H9 (cell line): Measurements from ENCODE around the gene CCDC85A. TPM values are rescaled to one million over a fixed set of nuclear protein-coding genes. Genes with fewer than 3 reads are reported as not detected.

Source experiments
- DNase-seq: peaks from one replicate; pipeline ENCODE4 v3.0.0-alpha.2; 2017
- H2AFZ ChIP-seq: one replicate; pipeline ENCODE4 v1.6.1; 2013; ENCODE audit warnings: mild to moderate bottlenecking, low read length, control low read depth, moderate library complexity
- H2AK5ac ChIP-seq: 2 replicates; pipeline ENCODE4 v1.6.1; 2013; ENCODE audit warnings: low read length, control low read depth, mixed read lengths; ENCODE audit not compliant: insufficient read length
- H2BK120ac ChIP-seq: one replicate; pipeline ENCODE4 v1.6.1; 2013; ENCODE audit warnings: low read depth, mild to moderate bottlenecking, low read length, control low read depth, inconsistent platforms; ENCODE audit not compliant: poor library complexity, severe bottlenecking
- H2BK12ac ChIP-seq: 2 replicates; pipeline ENCODE4 v1.6.1; 2013; ENCODE audit warnings: low read length, control low read depth, mixed read lengths, low read depth; ENCODE audit not compliant: insufficient read length
- H2BK15ac ChIP-seq: 2 replicates; pipeline ENCODE4 v1.6.1; 2013; ENCODE audit warnings: low read depth, low read length, control low read depth
- H2BK20ac ChIP-seq: one replicate; pipeline ENCODE4 v1.6.1; 2013; ENCODE audit warnings: low read depth, mild to moderate bottlenecking, low read length, control low read depth, inconsistent platforms; ENCODE audit not compliant: poor library complexity, severe bottlenecking
- H2BK5ac ChIP-seq: 2 replicates; pipeline ENCODE4 v1.6.1; 2013; ENCODE audit warnings: low read length, control low read depth, mixed read lengths; ENCODE audit not compliant: insufficient read length
- H3K14ac ChIP-seq: 2 replicates; pipeline ENCODE4 v1.6.1; 2013; ENCODE audit warnings: low read length, control low read depth; ENCODE audit not compliant: insufficient read depth
- H3K18ac ChIP-seq: 2 replicates; pipeline ENCODE4 v1.6.1; 2013; ENCODE audit warnings: low read depth, mild to moderate bottlenecking, mixed read lengths, low read length, control low read depth; ENCODE audit not compliant: insufficient read length
- H3K23ac ChIP-seq: 2 replicates; pipeline ENCODE4 v1.6.1; 2013; ENCODE audit warnings: low read length, control low read depth, mixed read lengths, low read depth; ENCODE audit not compliant: insufficient read length
- H3K23me2 ChIP-seq: 2 replicates; pipeline ENCODE4 v1.6.1; 2013; ENCODE audit warnings: low read depth, mild to moderate bottlenecking, mixed read lengths, low read length, control low read depth; ENCODE audit not compliant: insufficient read length, poor library complexity, severe bottlenecking
- H3K27ac ChIP-seq: 2 replicates; pipeline ENCODE4 v1.5.1; 2013; ENCODE audit warnings: low read length, control low read depth, mixed read lengths, low read depth; ENCODE audit not compliant: insufficient read length
- H3K27me3 ChIP-seq: 2 replicates; pipeline ENCODE4 v1.6.1; 2013; ENCODE audit warnings: low read length, control low read depth, inconsistent platforms; ENCODE audit not compliant: insufficient read depth
- H3K4ac ChIP-seq: 2 replicates; pipeline ENCODE4 v1.6.1; 2013; ENCODE audit warnings: low read depth, mild to moderate bottlenecking, control low read depth, inconsistent platforms, low read length, moderate library complexity
- H3K4me1 ChIP-seq: 2 replicates; pipeline ENCODE4 v1.6.1; 2013; ENCODE audit warnings: low read length, control low read depth, inconsistent platforms; ENCODE audit not compliant: insufficient read depth
- H3K4me2 ChIP-seq: 2 replicates; pipeline ENCODE4 v1.6.1; 2013; ENCODE audit warnings: low read length, control low read depth, mixed read lengths; ENCODE audit not compliant: insufficient read length, insufficient read depth
- H3K56ac ChIP-seq: 2 replicates; pipeline ENCODE4 v1.6.1; 2013; ENCODE audit warnings: low read depth, mild to moderate bottlenecking, mixed read lengths, low read length, control low read depth; ENCODE audit not compliant: insufficient read length
- H3K79me1 ChIP-seq: 2 replicates; pipeline ENCODE4 v1.6.1; 2013; ENCODE audit warnings: low read depth, mild to moderate bottlenecking, moderate library complexity, low read length, control low read depth, inconsistent platforms; ENCODE audit not compliant: insufficient read depth, poor library complexity, severe bottlenecking
- H3K79me2 ChIP-seq: 2 replicates; pipeline ENCODE4 v1.6.1; 2013; ENCODE audit warnings: low read length, control low read depth, inconsistent platforms; ENCODE audit not compliant: insufficient read depth
- H3K9ac ChIP-seq: 2 replicates; pipeline ENCODE4 v1.6.1; 2013; ENCODE audit warnings: low read length, control low read depth, mixed read lengths; ENCODE audit not compliant: insufficient read length; ENCODE audit errors: extremely low read depth
- H3K9me3 ChIP-seq: one replicate; pipeline ENCODE4 v1.6.1; 2013; ENCODE audit warnings: low read depth, low read length, inconsistent platforms; ENCODE audit not compliant: control insufficient read depth
- H3T11ph ChIP-seq: one replicate; pipeline ENCODE4 v1.6.1; 2013; ENCODE audit warnings: mild to moderate bottlenecking, low read length, control low read depth, inconsistent platforms
- H4K20me1 ChIP-seq: one replicate; pipeline ENCODE4 v1.6.1; 2013; ENCODE audit not compliant: control insufficient read depth, insufficient read length, insufficient read depth
- H4K5ac ChIP-seq: 2 replicates; pipeline ENCODE4 v1.6.1; 2013; ENCODE audit warnings: low read depth, mild to moderate bottlenecking, mixed read lengths, low read length, control low read depth; ENCODE audit not compliant: insufficient read length
- H4K8ac ChIP-seq: replicated peaks from 2 replicates; pipeline ENCODE4 v1.6.1; 2013; ENCODE audit warnings: low read length, control low read depth, mixed read lengths, low read depth; ENCODE audit not compliant: insufficient read length
- H4K91ac ChIP-seq: 2 replicates; pipeline ENCODE4 v1.6.1; 2013; ENCODE audit warnings: low read depth, mild to moderate bottlenecking, moderate library complexity, mixed read lengths, low read length, control low read depth; ENCODE audit not compliant: insufficient read length
- H3K27ac Mint-ChIP-seq, 3 experiments: 2 replicates in 2 of 3; 3 replicates in 1 of 3; pipeline ENCODE4 v1.8.0; 2020 to 2021; ENCODE audit warnings: mixed read lengths in 3 of 3, mild to moderate bottlenecking in 1 of 3, moderate library complexity in 1 of 3
- H3K27me3 Mint-ChIP-seq: 2 replicates; pipeline ENCODE4 v1.8.0; 2021; ENCODE audit warnings: low read depth, mild to moderate bottlenecking, moderate library complexity, mixed read lengths
- H3K36me3 Mint-ChIP-seq, 3 experiments: 2 replicates in 2 of 3; 3 replicates in 1 of 3; pipeline ENCODE4 v1.8.0; 2020 to 2021; ENCODE audit warnings: low read depth in 3 of 3, mixed read lengths in 3 of 3; ENCODE audit not compliant: insufficient read depth in 1 of 3
- H3K4me1 Mint-ChIP-seq, 2 experiments: 2 replicates each; pipeline ENCODE4 v1.8.0; 2020; ENCODE audit warnings: mixed read lengths in 2 of 2
- H3K4me3 Mint-ChIP-seq, 2 experiments: 2 replicates in 1 of 2; 3 replicates in 1 of 2; pipeline ENCODE4 v1.8.0; 2020 to 2021; ENCODE audit warnings: mild to moderate bottlenecking in 2 of 2, mixed read lengths in 2 of 2, moderate library complexity in 1 of 2
- H3K9me3 Mint-ChIP-seq, 2 experiments: 2 replicates in 1 of 2; 3 replicates in 1 of 2; pipeline ENCODE4 v1.8.0; 2020; ENCODE audit warnings: mild to moderate bottlenecking in 2 of 2, mixed read lengths in 2 of 2, moderate library complexity in 1 of 2
- WGBS: extraction: QIAGEN DNeasy Blood & Tissue Kit; methylation state at CpG from one replicate; pipeline ENCODE4 v1.1.7; 2013; ENCODE audit warnings: missing lambda C conversion rate, low lambda C conversion rate, mixed read lengths; ENCODE audit not compliant: insufficient read length; ENCODE audit errors: extremely low coverage; 5-methylcytosine and 5-hydroxymethylcytosine counted together
- total RNA-seq: library from RNA; stranded (reverse); gene quantifications from 2 replicates; pipeline ENCODE4 v1.2.1, GENCODE V29; 2021
- TF ChIP-seq, protein P1 (sequence below): fragments of 200-600 bp; sonication (generic); conservative IDR thresholded peaks from 3 replicates; pipeline ENCODE4 v1.8.0; 2021; ENCODE audit warnings: antibody characterized with exemption, mild to moderate bottlenecking

CCDC85A gene
- total RNA-seq, 1 experiment from 2014 or later, result 0.17 TPM

DNA sequence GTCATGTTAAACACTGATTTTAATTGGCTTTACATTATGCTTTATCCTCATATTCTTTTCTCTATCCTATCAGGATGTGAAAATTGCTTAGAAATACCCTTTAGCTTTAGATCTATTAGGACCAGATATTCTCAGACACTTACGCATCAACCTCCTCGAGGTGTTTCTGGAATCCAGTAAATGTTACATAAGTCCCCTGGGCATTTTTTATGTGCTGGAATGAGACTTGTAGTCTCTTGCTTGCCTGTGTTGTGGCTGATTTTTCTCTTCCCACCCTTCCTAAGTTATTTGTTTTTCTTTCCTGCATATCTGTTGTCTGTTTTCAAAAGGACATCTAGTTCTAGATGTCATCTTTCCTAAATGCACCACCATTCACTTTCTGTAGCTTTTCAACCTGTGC lies 197.1 kb downstream of the CCDC85A start:
- no peak overlapping the region for H3K27ac ChIP-seq
- no peaks in the 10 kb centered on the region for H3K27me3 ChIP-seq
- no peak overlapping the region for H3K4ac ChIP-seq
- DNase-seq, result no peak
- no peak overlapping the region for H4K91ac ChIP-seq
- H4K20me1 ChIP-seq, result no peaks in the 10 kb centered on the region
- no peak overlapping the region for H2AFZ ChIP-seq
- H2BK15ac ChIP-seq, result no peak overlapping the region
- no peak overlapping the region for H4K8ac ChIP-seq
- H3K56ac ChIP-seq, result no peak overlapping the region
- H3K23me2 ChIP-seq, result no peaks in the 10 kb centered on the region
- Mint-ChIP-seq H3K9me3 (no peaks in the 10 kb centered on the region), H3K4me1 (peaks cover 8 to 21% of the 10 kb centered on the region in 2 experiments), H3K27me3 (no peaks in the 10 kb centered on the region), H3K4me3 (no peak overlapping the region), H3K36me3 (no peaks in the 10 kb centered on the region), H3K27ac (no peak overlapping the region)
- H3K4me2 ChIP-seq, result no peak overlapping the region
- no peak overlapping the region for H3K18ac ChIP-seq
- TF ChIP-seq, protein P1, sequence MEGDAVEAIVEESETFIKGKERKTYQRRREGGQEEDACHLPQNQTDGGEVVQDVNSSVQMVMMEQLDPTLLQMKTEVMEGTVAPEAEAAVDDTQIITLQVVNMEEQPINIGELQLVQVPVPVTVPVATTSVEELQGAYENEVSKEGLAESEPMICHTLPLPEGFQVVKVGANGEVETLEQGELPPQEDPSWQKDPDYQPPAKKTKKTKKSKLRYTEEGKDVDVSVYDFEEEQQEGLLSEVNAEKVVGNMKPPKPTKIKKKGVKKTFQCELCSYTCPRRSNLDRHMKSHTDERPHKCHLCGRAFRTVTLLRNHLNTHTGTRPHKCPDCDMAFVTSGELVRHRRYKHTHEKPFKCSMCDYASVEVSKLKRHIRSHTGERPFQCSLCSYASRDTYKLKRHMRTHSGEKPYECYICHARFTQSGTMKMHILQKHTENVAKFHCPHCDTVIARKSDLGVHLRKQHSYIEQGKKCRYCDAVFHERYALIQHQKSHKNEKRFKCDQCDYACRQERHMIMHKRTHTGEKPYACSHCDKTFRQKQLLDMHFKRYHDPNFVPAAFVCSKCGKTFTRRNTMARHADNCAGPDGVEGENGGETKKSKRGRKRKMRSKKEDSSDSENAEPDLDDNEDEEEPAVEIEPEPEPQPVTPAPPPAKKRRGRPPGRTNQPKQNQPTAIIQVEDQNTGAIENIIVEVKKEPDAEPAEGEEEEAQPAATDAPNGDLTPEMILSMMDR, result no peak
- no peak overlapping the region for H2BK120ac ChIP-seq
- H3K23ac ChIP-seq, result no peak overlapping the region
- H3K9ac ChIP-seq, result no peak overlapping the region
- no peak overlapping the region for H4K5ac ChIP-seq
- no peaks in the 10 kb centered on the region for H3K79me2 ChIP-seq
- WGBS, result no CpG with 5 or more reads among the region's 2 CpGs
- H2BK5ac ChIP-seq, result no peak overlapping the region
- no peak overlapping the region for H2AK5ac ChIP-seq
- no peaks in the 10 kb centered on the region for H3K9me3 ChIP-seq
- no peak overlapping the region for H2BK12ac ChIP-seq
- H3T11ph ChIP-seq, result no peak overlapping the region
- H2BK20ac ChIP-seq, result no peak overlapping the region
- H3K14ac ChIP-seq, result no peak overlapping the region
- peaks cover 2% of the 10 kb centered on the region; the same call in 1 of the 2 replicates for H3K4me1 ChIP-seq
- no peaks in the 10 kb centered on the region for H3K79me1 ChIP-seq
